ENCODE data around the gene ZNF232.
"Not testable (repeated sequence)": the region's sequence is repeated elsewhere in the genome, so short reads cannot be mapped to it uniquely, and the experiment has no call there.

ZNF232 gene

GRCh38 chr17:5133311-5133710, 21.6 kb upstream of the ZNF232 start:
- TF ChIP-seq JUND (IDR thresholded peaks at IDR 0.05; ENCODE audit: low read depth): no peak
- in situ Hi-C loops (cut with HindIII; ENCODE audit: low pct_unique_long_range_greater_than_20kb, low sequenced_read_pairs): no loop called here
- no peak for DNase-seq (ENCODE audit: low read depth in 1 of 2, low spot score in 1 of 2)

GRCh38 chr17:5132503-5133225, 21.0 kb upstream of the ZNF232 start:
- in situ Hi-C loops (cut with HindIII; ENCODE audit: low pct_unique_long_range_greater_than_20kb, low sequenced_read_pairs); DNase-seq (ENCODE audit: low read depth in 1 of 2, low spot score in 1 of 2): not testable (repeated sequence)

GRCh38 chr17:5131799-5132502, 20.3 kb upstream of the ZNF232 start:
- DNase-seq (ENCODE audit: low read depth in 1 of 2, low spot score in 1 of 2); in situ Hi-C loops (cut with HindIII; ENCODE audit: low pct_unique_long_range_greater_than_20kb, low sequenced_read_pairs): not testable (repeated sequence)

GRCh38 chr17:5131146-5131715, 19.6 kb upstream of the ZNF232 start:
- in situ Hi-C loops (cut with HindIII; ENCODE audit: low pct_unique_long_range_greater_than_20kb, low sequenced_read_pairs): no loop called here
- TF ChIP-seq JUND (IDR thresholded peaks at IDR 0.05; ENCODE audit: low read depth): no peak

GRCh38 chr17:5130687-5131086, 19.0 kb upstream of the ZNF232 start:
- in situ Hi-C loops (cut with HindIII; ENCODE audit: low pct_unique_long_range_greater_than_20kb, low sequenced_read_pairs); DNase-seq (ENCODE audit: low read depth in 1 of 2, low spot score in 1 of 2): not testable (repeated sequence)

More at GRCh38 chr17:5131146-5131715, 19.6 kb upstream of the ZNF232 start:
- no peak for DNase-seq (ENCODE audit: low read depth in 1 of 2, low spot score in 1 of 2)

- in situ Hi-C loops (cut with HindIII; ENCODE audit: low pct_unique_long_range_greater_than_20kb, low sequenced_read_pairs); DNase-seq (ENCODE audit: low read depth in 1 of 2, low spot score in 1 of 2): not testable (repeated sequence)
These were observed 18.6 kb upstream of the ZNF232 start for GRCh38 chr17:5130261-5130660.

- DNase-seq (ENCODE audit: low read depth in 1 of 2, low spot score in 1 of 2); in situ Hi-C loops (cut with HindIII; ENCODE audit: low pct_unique_long_range_greater_than_20kb, low sequenced_read_pairs): not testable (repeated sequence)
These were observed 18.1 kb upstream of the ZNF232 start for GRCh38 chr17:5129770-5130169.

GRCh38 chr17:5128905-5129535, 17.3 kb upstream of the ZNF232 start:
- in situ Hi-C loops (cut with HindIII; ENCODE audit: low pct_unique_long_range_greater_than_20kb, low sequenced_read_pairs): no loop called here
- TF ChIP-seq JUND (IDR thresholded peaks at IDR 0.05; ENCODE audit: low read depth): no peak

GRCh38 chr17:5128387-5128786, 16.7 kb upstream of the ZNF232 start:
- in situ Hi-C loops (cut with HindIII; ENCODE audit: low pct_unique_long_range_greater_than_20kb, low sequenced_read_pairs); DNase-seq (ENCODE audit: low read depth in 1 of 2, low spot score in 1 of 2): not testable (repeated sequence)

More at GRCh38 chr17:5128905-5129535, 17.3 kb upstream of the ZNF232 start:
- no peak for DNase-seq (ENCODE audit: low read depth in 1 of 2, low spot score in 1 of 2)

GRCh38 chr17:5127910-5128309, 16.2 kb upstream of the ZNF232 start:
- in situ Hi-C loops (cut with HindIII; ENCODE audit: low pct_unique_long_range_greater_than_20kb, low sequenced_read_pairs): no loop called here
- DNase-seq (ENCODE audit: low read depth in 1 of 2, low spot score in 1 of 2): no peak
- no peak for TF ChIP-seq JUND (IDR thresholded peaks at IDR 0.05; ENCODE audit: low read depth)

GRCh38 chr17:5126719-5127488, 15.2 kb upstream of the ZNF232 start:
- DNase-seq (ENCODE audit: low read depth in 1 of 2, low spot score in 1 of 2): no peak
- no peak for TF ChIP-seq JUND (IDR thresholded peaks at IDR 0.05; ENCODE audit: low read depth)
- in situ Hi-C loops (cut with HindIII; ENCODE audit: low pct_unique_long_range_greater_than_20kb, low sequenced_read_pairs): no loop called here

- DNase-seq (ENCODE audit: low read depth in 1 of 2, low spot score in 1 of 2); in situ Hi-C loops (cut with HindIII; ENCODE audit: low pct_unique_long_range_greater_than_20kb, low sequenced_read_pairs): not testable (repeated sequence)
These were observed 13.2 kb upstream of the ZNF232 start for GRCh38 chr17:5124896-5125295.

- in situ Hi-C loops (cut with HindIII; ENCODE audit: low pct_unique_long_range_greater_than_20kb, low sequenced_read_pairs); DNase-seq (ENCODE audit: low read depth in 1 of 2, low spot score in 1 of 2): not testable (repeated sequence)
These were observed 12.6 kb upstream of the ZNF232 start for GRCh38 chr17:5124125-5124760.
